Breast epithelium (tissue), 4 donors: ENCODE data around the gene PRRX2. TPM values are rescaled to one million over a fixed set of nuclear protein-coding genes. Genes with fewer than 3 reads are reported as not detected.

Source experiments
- DNase-seq, 2 donors: peaks; one replicate each; pipeline ENCODE4 v3.0.0-alpha.2; 2019; ENCODE audit warnings: low spot score in 2 of 2
- H3K27ac ChIP-seq, 2 donors: fragments of 200-600 bp; sonication (generic) in 1 of 2; one replicate each; pipeline ENCODE4 v1.5.1; 2016 to 2019; ENCODE audit warnings: mild to moderate bottlenecking in 1 of 2
- H3K27me3 ChIP-seq, 2 donors: fragments of 200-600 bp; sonication (generic) in 1 of 2; one replicate each; pipeline versions ENCODE4 v1.5.1 to v1.6.0; 2017 to 2019; ENCODE audit warnings: control low read depth in 1 of 2, mild to moderate bottlenecking in 1 of 2
- H3K36me3 ChIP-seq: fragments of 200-600 bp; one replicate; pipeline ENCODE4 v1.5.1; 2019
- H3K4me1 ChIP-seq, 2 donors: fragments of 200-600 bp; sonication (generic); one replicate each; pipeline ENCODE4 v1.5.1; 2016 to 2019; ENCODE audit warnings: control low read depth in 1 of 2
- H3K4me3 ChIP-seq, 3 donors: fragments of 200-600 bp; sonication (generic); 1 replicate in 2 of 3; 2 replicates in 1 of 3; pipeline ENCODE4 v1.5.1; 2016 to 2019; ENCODE audit warnings: mild to moderate bottlenecking in 3 of 3, moderate library complexity in 2 of 3
- H3K9me3 ChIP-seq, 2 donors: fragments of 200-600 bp; sonication (generic) in 1 of 2; one replicate each; pipeline ENCODE4 v1.5.1; 2016 to 2019; ENCODE audit warnings: control low read depth in 1 of 2
- CTCF ChIP-seq, 3 donors: fragments of 450-650 bp; IDR thresholded peaks; one replicate each; pipeline ENCODE4 v1.5.1; 2016 to 2017; ENCODE audit warnings: antibody characterized with exemption in 3 of 3, mild to moderate bottlenecking in 3 of 3, moderate library complexity in 3 of 3
- POLR2A ChIP-seq: fragments of 450-650 bp; IDR thresholded peaks from one replicate; pipeline ENCODE4 v1.6.1; 2016; ENCODE audit warnings: antibody characterized with exemption, mild to moderate bottlenecking, moderate library complexity
- POLR2AphosphoS5 ChIP-seq, 3 donors: sonication (generic); formaldehyde crosslinking; IDR thresholded peaks; one replicate each; pipeline ENCODE4 v1.6.1; 2017; ENCODE audit warnings: antibody characterized with exemption in 3 of 3
- intact Hi-C: fragments of 100-400 bp; cut with DNase I; formaldehyde crosslinking; loops from one replicate; pipeline ENCODE4 v1.15.1; 2023; ENCODE audit warnings: low total_unique reads
- total RNA-seq, 3 donors: library from RNA; depleted of rRNA; stranded (reverse); fragments of >200 nt; gene quantifications; one replicate each; pipeline ENCODE4 v1.1.0, GENCODE V29; 2016

Gene PRRX2
- total RNA-seq, 3 donors from 2014 or later, result 4.4 to 35.1 (median 9.9) TPM

- H3K27ac ChIP-seq, result no peak overlapping the region
- H3K36me3 ChIP-seq, result no peaks in the 10 kb centered on the region
- no peaks in the 10 kb centered on the region for H3K9me3 ChIP-seq
- no peak overlapping the region for H3K4me3 ChIP-seq
- intact Hi-C loops, result no loop called here
- no peak for DNase-seq
- no peaks in the 10 kb centered on the region for H3K4me1 ChIP-seq
- no peak for TF ChIP-seq CTCF (IDR thresholded peaks at IDR 0.05)
- no peak for TF ChIP-seq POLR2AphosphoS5 (IDR thresholded peaks at IDR 0.05)
- TF ChIP-seq POLR2A, result no peak
- H3K27me3 ChIP-seq, result no peaks in the 10 kb centered on the region
Measured at GRCh38 chr9:129653823-129654553, 11.5 kb upstream of the PRRX2 start.

- Histone ChIP-seq H3K4me1 (no peaks in the 10 kb centered on the region), H3K27me3 (no peaks in the 10 kb centered on the region), H3K36me3 (no peaks in the 10 kb centered on the region), H3K9me3 (no peaks in the 10 kb centered on the region), H3K4me3 (no peak overlapping the region), H3K27ac (peak overlapping the region in 1 of 2 donors; percentile 48)
- intact Hi-C loops, result loop anchor here (5.0 kb wide), 1 partner anchor 1008 kb away; the partner anchor contains the start of gene PRDM12
- TF ChIP-seq CTCF (IDR thresholded peaks at IDR 0.05), result no peak
- no peak for TF ChIP-seq POLR2A
- no peak for TF ChIP-seq POLR2AphosphoS5 (IDR thresholded peaks at IDR 0.05)
- no peak for DNase-seq
Measured at GRCh38 chr9:129654554-129655040, 10.8 kb upstream of the PRRX2 start.

- DNase-seq, result no peak
- no peak overlapping the region for H3K4me3 ChIP-seq
- no peaks in the 10 kb centered on the region for H3K9me3 ChIP-seq
- no peaks in the 10 kb centered on the region for H3K36me3 ChIP-seq
- intact Hi-C loops, result loop anchor here (5.0 kb wide), 1 partner anchor 1007 kb away; the partner anchor contains the start of gene PRDM12
- H3K27me3 ChIP-seq, result no peaks in the 10 kb centered on the region
- no peak overlapping the region for H3K27ac ChIP-seq
- H3K4me1 ChIP-seq, result no peaks in the 10 kb centered on the region
- TF ChIP-seq POLR2AphosphoS5 (IDR thresholded peaks at IDR 0.05) (no peak), CTCF (IDR thresholded peaks at IDR 0.05) (no peak), POLR2A (no peak)
Measured at GRCh38 chr9:129655154-129655553, 10.3 kb upstream of the PRRX2 start.

- TF ChIP-seq CTCF (IDR thresholded peaks at IDR 0.05) (no peak), POLR2AphosphoS5 (IDR thresholded peaks at IDR 0.05) (no peak), POLR2A (no peak)
- H3K4me3 ChIP-seq, result no peak overlapping the region
- no peaks in the 10 kb centered on the region for H3K27me3 ChIP-seq
- H3K36me3 ChIP-seq, result no peaks in the 10 kb centered on the region
- intact Hi-C loops, result loop anchor here (5.0 kb wide), 1 partner anchor 1007 kb away; the partner anchor contains the start of gene PRDM12
- DNase-seq, result no peak
- no peaks in the 10 kb centered on the region for H3K4me1 ChIP-seq
- no peaks in the 10 kb centered on the region for H3K9me3 ChIP-seq
- H3K27ac ChIP-seq, result no peak overlapping the region
Measured at GRCh38 chr9:129655696-129656095, 9.8 kb upstream of the PRRX2 start.

GRCh38 chr9:129656795-129657390, 8.6 kb upstream of the PRRX2 start:
- no peaks in the 10 kb centered on the region for H3K36me3 ChIP-seq
- H3K4me1 ChIP-seq, result no peaks in the 10 kb centered on the region
- DNase-seq, result no peak
- no peak overlapping the region for H3K27ac ChIP-seq
- H3K9me3 ChIP-seq, result no peaks in the 10 kb centered on the region
- no peaks in the 10 kb centered on the region for H3K27me3 ChIP-seq
- TF ChIP-seq POLR2AphosphoS5 (IDR thresholded peaks at IDR 0.05) (no peak), POLR2A (no peak), CTCF (IDR thresholded peaks at IDR 0.05) (no peak)
- intact Hi-C loops, result loop anchor here (5.0 kb wide), 1 partner anchor 1005 kb away; the partner anchor contains the start of gene PRDM12
- H3K4me3 ChIP-seq, result no peak overlapping the region
